Endothelial cell of umbilical vein (primary cell): ENCODE measurements around the gene DCAF5.

Experiments used
- CTCF ChIP-seq, 2 donors: IDR thresholded peaks; 1 replicate in 1 of 2; 2 replicates in 1 of 2; pipeline ENCODE4 v1.5.1; 2011; ENCODE audit warnings: low read length in 2 of 2, mild to moderate bottlenecking in 2 of 2, moderate library complexity in 2 of 2, control low read depth in 1 of 2, inconsistent platforms in 1 of 2, low read depth in 1 of 2; ENCODE audit not compliant: insufficient read depth in 1 of 2; ENCODE audit errors: extremely low read depth in 1 of 2
- POLR2AphosphoS5 ChIP-seq: IDR thresholded peaks from 2 replicates; pipeline ENCODE4 v1.6.1; 2012; ENCODE audit warnings: low read depth, mild to moderate bottlenecking, control low read depth, low read length, moderate library complexity; ENCODE audit not compliant: insufficient read depth

- TF ChIP-seq CTCF (IDR thresholded peaks at IDR 0.05; ENCODE audit: extremely low read depth in 1 of 2, insufficient read depth in 1 of 2, low read depth in 1 of 2, low read length in 2 of 2) (no peak), POLR2AphosphoS5 (no peak)
Measured at GRCh38 chr14:69153873-69154270, 953 bp upstream of the DCAF5 start.
